Right lobe of liver (tissue), 4 donors: Measurements from ENCODE around the gene PTGER2.

Source experiments
- CTCF ChIP-seq, 4 donors: fragments of 200-600 bp in 3 of 4; fragments of 450-650 bp in 1 of 4; IDR thresholded peaks; one replicate each; pipeline versions ENCODE4 v1.5.1 to v1.8.0; 2016 to 2022; ENCODE audit warnings: antibody characterized with exemption in 4 of 4, mild to moderate bottlenecking in 2 of 4
- POLR2A ChIP-seq: fragments of 450-650 bp; IDR thresholded peaks from one replicate; pipeline ENCODE4 v1.6.1; 2017; ENCODE audit warnings: antibody characterized with exemption, mild to moderate bottlenecking
- donor health status: DM: no; HTN: no; CAD: no.
- donor health status: DM: no; HTN: no; CAD: no.
- donor health status: DM: no; HTN: yes; CAD: no.

GRCh38 chr14:52329678-52330369 is 15.7 kb downstream of the PTGER2 start:
- TF ChIP-seq POLR2A, result no peak
- no peak for TF ChIP-seq CTCF (IDR thresholded peaks at IDR 0.05)
